Mucosa of descending colon (tissue), 3 donors: ENCODE data around the gene GPC6. TPM values are rescaled to one million over a fixed set of nuclear protein-coding genes. Genes with fewer than 3 reads are reported as not detected.
A peak's percentile ranks its signal among the peaks of the same experiment; 100 is the strongest.

ENCODE experiments used
- ATAC-seq: fragments of 200-7000 bp; cut with Tn5 transposase; one replicate; pipeline ENCODE4 v1.9.1; 2020; ENCODE audit warnings: mild to moderate bottlenecking, moderate library complexity
- DNase-seq, 3 donors: peaks; one replicate each; pipeline ENCODE4 v3.0.0-alpha.2; 2020
- H3K36me3 ChIP-seq: fragments of 200-600 bp; one replicate; pipeline ENCODE4 v1.8.0; 2021; ENCODE audit warnings: low read depth, mild to moderate bottlenecking
- H3K4me1 ChIP-seq: fragments of 200-600 bp; one replicate; pipeline ENCODE4 v1.8.0; 2021; ENCODE audit warnings: low read depth, mild to moderate bottlenecking
- H3K4me3 ChIP-seq: fragments of 200-600 bp; one replicate; pipeline ENCODE4 v1.8.0; 2021; ENCODE audit warnings: mild to moderate bottlenecking
- H3K9me3 ChIP-seq: fragments of 200-600 bp; one replicate; pipeline ENCODE4 v1.8.0; 2021; ENCODE audit warnings: mild to moderate bottlenecking
- intact Hi-C, 2 donors: fragments of 100-400 bp; cut with DNase I in 1 of 2; cut with micrococcal nuclease in 1 of 2; formaldehyde crosslinking; loops; one replicate each; pipeline versions ENCODE4 v1.11.0 to v1.11.1; 2022; cut with DNase I, micrococcal nuclease
- total RNA-seq, 3 donors: library from RNA; stranded (reverse); fragmentation: NEBNext Ultra II Directional in 2 of 3; extraction: Animal tissue kit (Norgen Biotek cat#: 25700) in 2 of 3; gene quantifications; one replicate each; pipeline versions ENCODE4 v1.2.1 to v1.2.4, GENCODE V29; 2021 to 2023
- TF ChIP-seq, protein P1 (sequence below): fragments of 200-600 bp; IDR thresholded peaks from one replicate; pipeline ENCODE4 v1.8.0; 2022; ENCODE audit warnings: antibody characterized with exemption, mild to moderate bottlenecking
- donor health status: DM: no; HTN: no; CAD: no; lungs with moderate emphysema.
- donor health status: DM: no; HTN: no; CAD: no.
- donor health status: DM: no; HTN: yes; CAD: no.

GPC6 gene
- total RNA-seq, 3 donors from 2014 or later: 2.7 to 11.3 (median 7.5) TPM

DNA sequence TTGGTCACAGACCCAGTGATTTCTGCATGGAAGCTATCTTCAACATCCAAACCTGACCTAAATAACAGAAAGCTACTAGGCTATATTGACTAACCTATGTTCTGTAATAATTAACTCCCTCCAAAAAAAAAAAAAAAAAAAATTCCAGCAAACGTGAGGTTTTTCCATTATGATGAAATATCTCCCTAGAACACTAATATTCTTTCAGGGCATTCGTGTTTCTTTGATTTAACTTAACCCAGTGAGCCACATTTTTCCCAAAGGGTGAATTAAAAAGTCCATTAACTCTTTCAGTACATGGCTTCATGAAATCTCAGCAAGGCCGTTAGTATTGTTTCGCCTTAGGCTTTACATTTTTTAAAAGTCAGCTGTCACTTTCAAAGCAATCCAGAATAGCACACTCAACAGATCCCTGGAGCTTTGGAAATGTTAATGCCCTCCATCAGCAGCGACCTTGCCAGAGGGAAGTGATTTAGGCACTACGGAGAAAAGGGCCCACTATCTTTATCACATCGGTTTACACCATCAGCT is 1077.1 kb downstream of the GPC6 start:
- no peak for ATAC-seq
- TF ChIP-seq, protein P1, sequence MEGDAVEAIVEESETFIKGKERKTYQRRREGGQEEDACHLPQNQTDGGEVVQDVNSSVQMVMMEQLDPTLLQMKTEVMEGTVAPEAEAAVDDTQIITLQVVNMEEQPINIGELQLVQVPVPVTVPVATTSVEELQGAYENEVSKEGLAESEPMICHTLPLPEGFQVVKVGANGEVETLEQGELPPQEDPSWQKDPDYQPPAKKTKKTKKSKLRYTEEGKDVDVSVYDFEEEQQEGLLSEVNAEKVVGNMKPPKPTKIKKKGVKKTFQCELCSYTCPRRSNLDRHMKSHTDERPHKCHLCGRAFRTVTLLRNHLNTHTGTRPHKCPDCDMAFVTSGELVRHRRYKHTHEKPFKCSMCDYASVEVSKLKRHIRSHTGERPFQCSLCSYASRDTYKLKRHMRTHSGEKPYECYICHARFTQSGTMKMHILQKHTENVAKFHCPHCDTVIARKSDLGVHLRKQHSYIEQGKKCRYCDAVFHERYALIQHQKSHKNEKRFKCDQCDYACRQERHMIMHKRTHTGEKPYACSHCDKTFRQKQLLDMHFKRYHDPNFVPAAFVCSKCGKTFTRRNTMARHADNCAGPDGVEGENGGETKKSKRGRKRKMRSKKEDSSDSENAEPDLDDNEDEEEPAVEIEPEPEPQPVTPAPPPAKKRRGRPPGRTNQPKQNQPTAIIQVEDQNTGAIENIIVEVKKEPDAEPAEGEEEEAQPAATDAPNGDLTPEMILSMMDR: no peak
- Histone ChIP-seq H3K36me3 (no peaks in the 10 kb centered on the region), H3K4me3 (no peak overlapping the region), H3K9me3 (no peaks in the 10 kb centered on the region), H3K4me1 (peaks cover 4% of the 10 kb centered on the region)
- DNase-seq: no peak
- intact Hi-C loops: no loop called here

DNA sequence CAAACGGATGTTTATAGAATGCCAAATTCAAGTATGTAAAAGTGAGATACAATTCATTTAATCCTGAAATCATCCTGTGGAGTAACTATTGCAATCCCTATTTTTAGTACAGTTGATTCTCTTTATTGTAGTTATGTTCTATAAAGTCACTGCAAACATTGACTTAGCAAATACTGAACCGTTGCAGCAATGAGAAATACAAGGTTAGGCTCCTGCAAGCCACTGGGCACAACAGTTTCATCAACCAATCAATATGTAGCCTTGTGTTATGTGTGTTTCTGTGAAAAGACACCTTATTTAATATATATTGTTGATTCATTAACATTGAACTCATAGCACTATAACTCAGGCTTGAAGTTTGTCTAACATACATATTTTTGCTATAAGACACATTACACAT is 1078.4 kb downstream of the GPC6 start:
- ATAC-seq: peak; percentile 51
- TF ChIP-seq, protein P1: no peak
- peaks cover 4% of the 10 kb centered on the region for H3K4me1 ChIP-seq
- no peak overlapping the region for H3K4me3 ChIP-seq
- no peaks in the 10 kb centered on the region for H3K9me3 ChIP-seq
- intact Hi-C loops: no loop called here
- no peak for DNase-seq
- no peaks in the 10 kb centered on the region for H3K36me3 ChIP-seq

DNA sequence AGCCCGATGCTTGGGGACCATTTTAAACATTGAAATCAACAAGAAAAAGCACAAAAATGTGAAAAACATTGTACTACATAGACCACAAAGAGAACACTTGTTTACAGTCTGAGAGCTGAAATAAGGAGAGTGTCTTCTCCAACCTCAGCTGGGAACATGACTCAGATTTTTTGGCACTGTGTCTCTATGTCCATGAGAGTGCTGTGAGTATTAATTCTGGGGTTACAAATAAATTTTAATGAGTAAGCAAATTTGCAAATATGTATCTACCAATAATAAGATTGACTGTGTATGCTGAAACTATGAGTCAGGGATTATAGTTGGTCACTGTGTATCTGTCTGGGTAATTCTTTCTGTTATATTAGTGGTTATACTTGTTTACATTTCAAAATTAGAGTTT is 1078.9 kb downstream of the GPC6 start:
- no peak overlapping the region for H3K4me3 ChIP-seq
- no peaks in the 10 kb centered on the region for H3K36me3 ChIP-seq
- H3K9me3 ChIP-seq: no peaks in the 10 kb centered on the region
- ATAC-seq (peak; percentile 55), DNase-seq (no peak)
- peaks cover 4% of the 10 kb centered on the region for H3K4me1 ChIP-seq
- TF ChIP-seq, protein P1: no peak
- intact Hi-C loops: no loop called here

DNA sequence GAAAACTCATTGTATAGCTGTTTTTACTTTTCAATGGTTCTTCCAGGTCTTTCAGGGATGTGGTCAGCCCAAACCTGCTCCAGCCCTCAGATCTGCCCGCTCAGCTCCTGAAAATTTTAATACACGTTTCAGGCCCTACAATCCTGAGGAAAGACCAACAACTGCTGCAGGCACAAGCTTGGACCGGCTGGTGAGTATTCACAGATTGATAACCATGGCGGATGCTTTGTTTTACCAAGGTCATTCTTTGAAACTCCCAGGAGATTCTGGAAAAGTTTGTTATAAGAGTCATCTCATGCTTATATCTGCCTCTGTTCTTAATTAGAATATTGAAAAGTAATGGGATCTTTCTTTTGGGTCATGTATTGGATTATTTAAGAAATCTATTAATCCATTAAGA is 1079.3 kb downstream of the GPC6 start:
- Histone ChIP-seq H3K36me3 (no peaks in the 10 kb centered on the region), H3K9me3 (no peaks in the 10 kb centered on the region), H3K4me1 (peaks cover 4% of the 10 kb centered on the region), H3K4me3 (no peak overlapping the region)
- no peak for DNase-seq
- intact Hi-C loops: no loop called here
- TF ChIP-seq, protein P1: no peak
- ATAC-seq: no peak

DNA sequence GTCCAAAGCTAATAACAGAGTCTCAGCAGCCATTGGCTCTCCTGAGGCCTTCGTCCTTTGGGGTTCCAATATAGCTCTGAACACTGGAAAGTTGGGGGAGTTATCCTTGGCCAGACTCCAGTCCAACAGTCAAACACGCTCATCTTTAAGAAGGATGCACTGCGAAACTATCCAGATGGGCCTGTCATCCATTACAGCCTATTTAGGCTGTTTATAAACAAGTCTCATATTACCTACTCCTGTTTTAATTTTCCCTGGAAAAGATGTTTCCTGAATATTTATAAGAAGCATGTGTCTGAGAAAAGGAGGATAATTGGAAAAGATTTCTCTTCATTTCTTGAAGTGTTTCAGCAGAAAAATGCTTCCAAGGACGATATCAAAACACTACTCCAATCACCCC is 1082.2 kb downstream of the GPC6 start:
- Histone ChIP-seq H3K9me3 (no peaks in the 10 kb centered on the region), H3K4me3 (no peak overlapping the region), H3K4me1 (peaks cover 4% of the 10 kb centered on the region), H3K36me3 (no peaks in the 10 kb centered on the region)
- intact Hi-C loops: no loop called here
- no peak for ATAC-seq
- no peak for DNase-seq
- TF ChIP-seq, protein P1: no peak

DNA sequence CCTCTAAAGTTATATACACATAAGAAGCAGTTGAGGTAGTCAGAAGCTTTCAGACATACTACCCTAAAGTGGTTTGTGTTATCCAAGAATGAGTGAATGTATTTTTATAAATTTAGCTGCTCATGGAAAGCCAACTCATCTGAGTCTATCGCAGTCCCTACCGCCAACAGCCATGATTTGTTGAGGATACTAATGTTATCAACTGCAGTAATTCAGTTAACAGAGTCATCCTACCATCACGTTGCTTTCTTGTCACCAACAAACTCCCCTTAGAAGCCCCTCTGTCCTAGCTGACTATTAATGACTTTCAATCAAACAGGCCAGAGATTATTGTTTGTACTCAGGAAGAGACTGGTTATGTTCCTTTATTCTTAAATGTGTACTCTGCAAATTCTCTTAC is 1083.0 kb downstream of the GPC6 start:
- intact Hi-C loops: no loop called here
- TF ChIP-seq, protein P1: no peak
- Histone ChIP-seq H3K4me1 (peaks cover 4% of the 10 kb centered on the region), H3K36me3 (no peaks in the 10 kb centered on the region), H3K9me3 (no peaks in the 10 kb centered on the region), H3K4me3 (no peak overlapping the region)
- ATAC-seq (no peak), DNase-seq (no peak)
